ENCODE measurements around the gene GUCA2B. TPM values are rescaled to one million over a fixed set of nuclear protein-coding genes. Genes with fewer than 3 reads are reported as not detected.

The GUCA2B gene
- total RNA-seq, 1 experiment from 2014 or later, result not detected

GRCh38 chr1:42168391-42168670 is 15.1 kb downstream of the GUCA2B start:
- Mint-ChIP-seq H3K9me3 (no peaks in the 10 kb centered on the region; a peak in 2 of 5 replicates), H3K27ac (peak overlapping the region in 1 of 3 experiments; percentile 23; a peak in 1 of 7 replicates), H3K4me1 (peaks cover 12 to 15% of the 10 kb centered on the region in 2 experiments), H3K36me3 (ENCODE audit: insufficient read depth in 1 of 3, low read depth in 3 of 3) (no peaks in the 10 kb centered on the region), H3K4me3 (no peak overlapping the region), H3K27me3 (ENCODE audit: low read depth) (no peaks in the 10 kb centered on the region)
- WGBS (ENCODE audit: extremely low coverage, insufficient read length, low lambda C conversion rate), result no CpG with 5 or more reads among the region's 1 CpG
- H3K56ac ChIP-seq (ENCODE audit: insufficient read length, low read depth, low read length), result no peak overlapping the region
- H3K79me1 ChIP-seq (ENCODE audit: insufficient read depth, low read depth, low read length, poor library complexity, severe bottlenecking), result no peaks in the 10 kb centered on the region
- no peak for DNase-seq
- H3K4me2 ChIP-seq (ENCODE audit: insufficient read depth, insufficient read length, low read length), result no peak overlapping the region
- H3K9me3 ChIP-seq (ENCODE audit: control insufficient read depth, low read depth, low read length), result no peaks in the 10 kb centered on the region
- H3K27me3 ChIP-seq (ENCODE audit: insufficient read depth, low read length), result no peaks in the 10 kb centered on the region
- H3K27ac ChIP-seq (ENCODE audit: insufficient read length, low read depth, low read length), result no peak overlapping the region
- H3K4me1 ChIP-seq (ENCODE audit: insufficient read depth, low read length), result no peaks in the 10 kb centered on the region; the same call in 1 of the 2 replicates
- H2BK20ac ChIP-seq (ENCODE audit: low read depth, low read length, poor library complexity, severe bottlenecking), result no peak overlapping the region
- no peak overlapping the region for H4K8ac ChIP-seq (replicated peaks; ENCODE audit: insufficient read length, low read depth, low read length)
- no peak overlapping the region for H2AFZ ChIP-seq (ENCODE audit: low read length)
- no peaks in the 10 kb centered on the region for H3K23me2 ChIP-seq (ENCODE audit: insufficient read length, low read depth, low read length, poor library complexity, severe bottlenecking)
- H3K4ac ChIP-seq (ENCODE audit: low read depth, low read length), result no peak overlapping the region
- H2BK15ac ChIP-seq (ENCODE audit: low read depth, low read length), result no peak overlapping the region
- H3K79me2 ChIP-seq (ENCODE audit: insufficient read depth, low read length), result no peaks in the 10 kb centered on the region
- no peak overlapping the region; the same call in 1 of the 2 replicates for H3K14ac ChIP-seq (ENCODE audit: insufficient read depth, low read length)
- no peak overlapping the region for H4K5ac ChIP-seq (ENCODE audit: insufficient read length, low read depth, low read length)
- H4K20me1 ChIP-seq (ENCODE audit: control insufficient read depth, insufficient read depth, insufficient read length), result no peaks in the 10 kb centered on the region
- H3K18ac ChIP-seq (ENCODE audit: insufficient read length, low read depth, low read length), result no peak overlapping the region
- H2BK120ac ChIP-seq (ENCODE audit: low read depth, low read length, poor library complexity, severe bottlenecking), result no peak overlapping the region
- H3T11ph ChIP-seq (ENCODE audit: low read length), result no peak overlapping the region
- no peak overlapping the region for H2BK12ac ChIP-seq (ENCODE audit: insufficient read length, low read depth, low read length)
- no peak overlapping the region for H2BK5ac ChIP-seq (ENCODE audit: insufficient read length, low read length)
- no peak overlapping the region for H3K23ac ChIP-seq (ENCODE audit: insufficient read length, low read depth, low read length)
- TF ChIP-seq CTCF (conservative IDR thresholded peaks at IDR 0.05), result no peak
- H2AK5ac ChIP-seq (ENCODE audit: insufficient read length, low read length), result no peak overlapping the region
- no peak overlapping the region for H4K91ac ChIP-seq (ENCODE audit: insufficient read length, low read depth, low read length)
- no peak overlapping the region for H3K9ac ChIP-seq (ENCODE audit: extremely low read depth, insufficient read length, low read length)
